Dermis blood vessel endothelial cell (primary cell): Measurements from ENCODE around the gene PRKAB1. TPM values are rescaled to one million over a fixed set of nuclear protein-coding genes. Genes with fewer than 3 reads are reported as not detected.
A peak's percentile ranks its signal among the peaks of the same experiment; 100 is the strongest.
"Not testable (repeated sequence)": the region's sequence is repeated elsewhere in the genome, so short reads cannot be mapped to it uniquely, and the experiment has no call there.

Source experiments
- DNase-seq: peaks from one replicate; pipeline ENCODE4 v3.0.0; 2010
- total RNA-seq: library from RNA; depleted of rRNA; stranded (reverse); fragments of >200 nt; gene quantifications from 2 replicates; pipeline ENCODE4 v1.2.3, GENCODE V29; 2014

Gene PRKAB1
- total RNA-seq, 1 donor from 2014 or later, result 23.0 TPM

- no peak for DNase-seq
Measured at GRCh38 chr12:119685375-119685774, 17.4 kb downstream of the PRKAB1 start.

GRCh38 chr12:119686355-119686754 is 18.4 kb downstream of the PRKAB1 start:
- no peak for DNase-seq

- DNase-seq, result no peak
Measured at GRCh38 chr12:119686776-119687175, 18.8 kb downstream of the PRKAB1 start.

- peak; percentile 62 for DNase-seq
Measured at GRCh38 chr12:119687406-119687805, 19.5 kb downstream of the PRKAB1 start.

- no peak for DNase-seq
Measured at GRCh38 chr12:119687879-119688278, 19.9 kb downstream of the PRKAB1 start.

DNA sequence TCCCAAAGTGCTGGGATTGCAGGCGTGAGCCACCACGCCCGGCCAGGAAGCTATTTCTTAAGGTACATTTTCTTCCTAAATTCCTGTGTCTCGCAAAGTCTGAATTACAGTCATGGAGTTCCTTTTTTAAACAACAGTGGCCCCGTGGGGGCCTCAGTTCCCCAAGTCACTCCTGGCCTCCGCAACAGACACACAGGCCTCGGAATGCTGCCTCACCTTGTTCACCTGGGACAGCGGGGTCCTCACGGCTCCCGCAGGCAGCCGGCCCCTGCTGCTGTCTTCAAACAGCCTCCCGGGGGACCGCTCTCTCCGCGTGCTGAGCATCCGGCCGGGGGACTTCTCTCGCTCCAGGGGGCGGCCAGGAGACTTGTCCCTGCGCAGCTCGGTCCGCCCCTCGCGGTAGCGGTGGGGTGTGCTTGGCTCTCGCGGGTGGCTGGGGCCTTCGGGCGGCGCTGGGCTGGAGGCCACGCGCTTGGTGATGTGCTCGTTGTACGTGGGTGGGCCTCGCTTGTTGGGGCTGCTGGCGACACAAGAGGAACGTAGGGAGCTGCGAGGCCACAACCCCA is 22.1 kb downstream of the PRKAB1 start:
- no peak for DNase-seq

GRCh38 chr12:119691202-119691810 is 23.4 kb downstream of the PRKAB1 start:
- DNase-seq, result no peak

GRCh38 chr12:119692410-119692809 is 24.5 kb downstream of the PRKAB1 start:
- DNase-seq, result peak; percentile 87

- DNase-seq, result peak; percentile 91
Measured at GRCh38 chr12:119692997-119693396, 25.1 kb downstream of the PRKAB1 start.

- no peak for DNase-seq
Measured at GRCh38 chr12:119693511-119693910, 25.6 kb downstream of the PRKAB1 start.

- DNase-seq, result no peak
Measured at GRCh38 chr12:119694111-119694510, 26.2 kb downstream of the PRKAB1 start.

- DNase-seq, result peak; percentile 43
Measured at GRCh38 chr12:119695034-119695433, 27.1 kb downstream of the PRKAB1 start.

GRCh38 chr12:119696943-119697342 is 29.0 kb downstream of the PRKAB1 start:
- DNase-seq, result no peak

DNA sequence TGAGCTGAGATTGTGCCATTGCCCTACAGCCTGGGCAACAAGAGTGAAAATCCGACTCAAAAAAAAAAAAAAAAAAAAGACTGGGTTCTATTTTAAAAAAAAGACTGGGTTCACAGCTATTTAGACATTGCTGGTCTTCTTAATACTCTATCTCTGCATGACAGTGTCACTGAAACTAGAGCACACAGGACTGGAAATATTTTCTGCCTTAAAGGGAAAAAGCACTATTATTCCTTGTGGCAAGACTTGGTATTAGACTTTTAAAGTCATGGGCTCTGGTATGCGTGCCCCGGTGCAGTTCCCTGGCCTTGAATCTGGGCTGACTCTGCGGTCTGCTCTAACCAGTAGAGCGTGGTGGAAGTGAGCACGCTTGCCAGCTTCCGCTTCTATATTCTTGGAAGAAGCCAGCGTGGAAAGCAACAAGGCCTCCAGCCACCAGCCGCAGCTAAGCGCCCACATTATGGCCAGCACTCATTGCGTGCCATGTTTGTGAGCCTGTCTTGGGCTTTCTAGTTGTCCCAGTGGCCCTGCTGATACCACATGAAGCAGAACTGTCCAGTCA is 31.3 kb downstream of the PRKAB1 start:
- no peak for DNase-seq

GRCh38 chr12:119700078-119700477 is 32.1 kb downstream of the PRKAB1 start:
- DNase-seq, result no peak

DNA sequence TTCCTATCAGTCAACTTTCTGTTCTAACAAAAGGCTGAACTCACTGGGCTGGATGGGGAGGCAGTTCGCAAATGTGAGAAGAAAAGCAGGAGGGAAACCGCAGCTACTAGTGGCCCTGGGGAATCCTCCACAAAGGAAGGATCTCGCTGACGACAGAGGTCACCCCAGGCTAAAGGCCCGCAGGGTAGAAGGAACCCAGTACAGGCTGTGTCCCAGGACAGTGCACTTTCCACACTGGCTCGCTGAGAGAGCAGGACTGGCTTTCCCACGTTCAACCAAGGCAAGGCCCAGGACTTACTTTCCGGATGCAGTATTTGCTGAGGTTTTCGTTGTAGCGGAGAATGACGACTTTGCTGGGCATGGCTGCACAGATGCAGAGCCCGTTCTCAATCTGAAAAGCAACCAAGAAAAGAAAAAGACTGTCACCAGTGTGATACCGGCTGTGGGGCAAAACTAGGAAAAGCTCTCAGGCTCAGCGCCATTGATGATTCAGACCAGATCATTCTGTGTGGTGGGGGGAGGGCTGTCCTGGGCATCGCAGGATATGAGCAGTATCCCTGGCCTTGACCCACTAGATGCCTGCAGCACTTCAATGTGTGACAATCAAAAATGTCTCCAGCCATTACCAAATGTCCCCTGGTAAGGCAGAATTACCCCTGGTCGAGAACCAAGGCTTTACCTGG is 36.3 kb downstream of the PRKAB1 start:
- peak; percentile 71 for DNase-seq

DNA sequence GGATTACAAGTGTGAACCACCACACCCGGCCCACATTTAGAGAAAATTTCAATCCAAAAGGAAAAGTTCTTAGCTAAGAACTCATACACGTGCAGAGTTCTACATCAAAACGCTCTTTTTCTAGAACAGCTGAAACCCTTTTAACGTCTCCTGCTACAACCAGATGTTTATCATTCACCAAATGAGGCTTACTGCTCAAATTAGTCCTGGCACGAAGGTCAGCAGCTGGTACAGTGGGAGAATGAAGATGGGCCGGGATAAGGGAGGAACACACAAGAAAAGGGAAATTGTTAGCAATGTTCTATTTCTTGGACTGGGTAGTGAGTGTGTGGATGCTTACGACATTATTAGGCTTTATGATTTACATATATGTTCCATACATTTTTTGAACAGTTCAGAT is 37.2 kb downstream of the PRKAB1 start:
- no peak for DNase-seq

DNA sequence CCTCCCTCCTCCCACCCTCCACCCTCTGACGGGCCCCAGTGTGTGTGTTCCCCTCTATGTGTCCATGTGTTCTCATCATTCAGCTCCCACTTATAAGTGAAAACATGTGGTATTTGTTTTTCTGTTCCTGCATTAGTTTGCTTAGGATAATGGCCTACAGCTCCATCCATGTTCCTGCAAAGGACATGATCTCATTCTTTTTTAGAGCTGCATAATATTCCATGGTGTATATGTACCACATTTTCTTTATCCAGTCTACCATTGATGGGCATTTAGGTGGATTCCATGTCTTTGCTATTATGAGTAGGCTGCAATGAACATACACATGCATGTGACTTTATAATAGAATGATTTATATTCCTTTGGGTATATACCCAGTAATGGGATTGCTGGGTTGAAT is 38.5 kb downstream of the PRKAB1 start:
- DNase-seq, result not testable (repeated sequence)

DNA sequence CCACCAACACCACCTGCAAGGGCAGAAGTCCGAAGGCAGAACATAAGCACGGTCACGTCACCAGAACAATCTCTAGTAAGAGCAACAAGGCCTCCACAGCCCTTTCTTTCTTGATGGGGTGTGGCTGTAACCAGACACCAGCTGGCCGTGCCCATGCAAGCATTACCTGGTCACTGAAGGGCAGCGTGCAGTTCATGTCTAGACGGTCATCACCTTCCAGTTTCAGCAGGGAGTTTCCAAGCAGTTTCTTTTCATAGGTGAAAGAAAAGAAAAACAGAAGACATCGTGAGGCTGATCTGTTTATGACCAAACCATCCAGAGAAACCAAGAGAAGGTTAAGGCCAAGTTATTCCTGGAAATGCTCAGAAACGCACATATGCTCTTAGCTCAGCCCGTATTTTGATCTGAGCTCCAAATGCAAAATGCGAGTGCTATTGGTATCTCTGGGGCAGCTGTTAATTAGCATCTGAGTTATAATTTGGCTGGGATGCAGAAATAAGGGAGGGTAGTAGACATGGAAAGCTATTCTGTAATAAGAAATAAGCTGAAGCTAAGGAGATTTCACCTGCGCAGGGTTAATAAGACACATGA is 42.5 kb downstream of the PRKAB1 start:
- no peak for DNase-seq

DNA sequence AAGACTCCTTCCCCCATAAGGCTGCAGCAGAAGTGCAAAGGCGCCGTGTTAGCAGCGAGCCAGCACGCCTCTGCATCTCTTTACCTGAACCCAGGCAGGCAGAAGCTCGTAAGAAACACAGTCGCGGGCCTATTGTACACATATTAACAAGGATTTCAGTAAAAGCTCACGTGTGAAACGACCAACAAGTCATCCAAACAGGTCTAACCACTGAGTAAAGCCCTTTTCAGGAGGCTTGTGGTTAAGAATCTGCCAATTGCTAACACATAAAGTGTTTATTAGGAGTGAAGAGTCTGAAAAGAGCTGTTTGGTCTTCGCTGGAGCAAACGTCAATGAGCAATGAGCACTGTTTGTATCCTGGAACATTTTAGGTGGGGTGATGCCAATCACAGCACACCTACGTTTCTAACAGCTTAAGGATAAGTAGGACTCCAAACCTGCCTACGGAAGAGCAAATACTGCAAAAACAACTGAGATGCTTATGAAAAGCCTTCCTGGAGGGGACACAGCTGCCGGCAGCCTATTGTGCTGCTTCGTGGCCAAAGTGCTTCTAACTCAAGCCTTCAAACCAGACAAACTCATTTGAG is 43.1 kb downstream of the PRKAB1 start:
- no peak for DNase-seq

DNA sequence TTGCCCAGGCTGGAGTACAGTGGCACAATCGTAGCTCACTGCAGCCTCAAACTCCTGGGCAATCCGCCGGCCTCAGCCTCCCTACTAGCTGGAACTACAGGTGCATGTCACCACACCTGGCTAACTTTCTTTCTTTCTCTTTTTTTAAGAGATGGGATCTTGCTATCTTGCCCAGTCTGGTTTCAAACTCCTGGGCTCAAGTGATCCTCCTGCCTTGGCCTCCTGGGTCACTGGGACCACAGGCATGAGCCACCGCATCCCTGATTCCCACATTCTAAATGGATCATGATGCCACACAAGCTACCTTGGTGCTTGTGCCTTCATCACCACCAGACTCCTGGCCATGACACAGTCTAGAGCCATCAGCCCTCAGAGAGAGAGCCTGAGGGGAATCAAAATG is 43.8 kb downstream of the PRKAB1 start:
- no peak for DNase-seq

DNA sequence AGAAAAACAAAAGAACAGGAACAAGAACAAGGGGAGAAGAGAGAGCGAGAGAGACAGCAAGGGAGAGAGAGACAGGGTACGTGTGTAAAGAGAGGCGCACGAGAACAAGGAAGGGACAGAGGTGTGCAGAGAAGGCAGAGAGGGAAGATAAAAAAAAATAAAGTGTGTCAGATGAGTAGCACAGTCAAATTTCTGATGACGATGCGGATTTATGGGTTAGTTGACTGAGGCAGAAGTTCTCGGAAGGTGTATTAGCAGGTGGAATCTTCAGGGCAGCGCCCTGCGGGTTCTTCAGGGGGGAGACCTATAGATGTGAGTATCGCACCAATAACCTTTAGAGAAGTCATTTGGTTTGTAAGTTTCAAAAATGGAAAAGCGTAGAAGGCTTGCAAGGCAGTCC is 44.8 kb downstream of the PRKAB1 start:
- no peak for DNase-seq

- no peak for DNase-seq
Measured at GRCh38 chr12:119713551-119714031, 45.7 kb downstream of the PRKAB1 start.
